Uterus (tissue), 2 donors: Measurements from ENCODE around the gene PDF.

ENCODE experiments used
- CTCF ChIP-seq, 4 experiments: fragments of 200-600 bp in 2 of 4; fragments of 450-650 bp in 2 of 4; sonication (generic) in 2 of 4; IDR thresholded peaks; one replicate each; pipeline ENCODE4 v1.5.1; 2016 to 2019; ENCODE audit warnings: antibody characterized with exemption in 4 of 4, mild to moderate bottlenecking in 2 of 4, moderate library complexity in 1 of 4
- POLR2A ChIP-seq, 2 donors: fragments of 450-650 bp; IDR thresholded peaks; one replicate each; pipeline ENCODE4 v1.6.1; 2016; ENCODE audit warnings: antibody characterized with exemption in 2 of 2, mild to moderate bottlenecking in 1 of 2, moderate library complexity in 1 of 2

DNA sequence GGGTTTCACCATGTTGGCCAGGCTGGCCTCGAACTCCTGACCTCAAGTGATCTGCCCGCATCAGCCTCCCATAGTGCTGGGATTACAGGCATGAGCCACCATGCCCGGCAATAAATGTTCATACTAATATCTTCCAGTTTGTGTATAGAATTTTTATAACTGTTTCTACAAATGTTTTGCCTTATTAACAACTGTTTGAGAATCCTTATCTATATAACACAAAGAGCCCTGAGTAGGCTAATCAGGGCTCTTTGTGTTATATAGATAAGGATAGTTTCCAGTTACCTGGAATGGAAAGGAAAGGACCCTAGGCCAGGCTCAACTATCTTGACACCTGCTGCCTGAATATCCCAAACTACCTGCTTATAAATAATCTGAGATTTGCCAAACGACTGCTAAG, 38.5 kb upstream of the PDF start:
- TF ChIP-seq CTCF (IDR thresholded peaks at IDR 0.05) (no peak), POLR2A (IDR thresholded peaks at IDR 0.05) (no peak)
